D721Med (cell line): ENCODE data around the gene LRRC3C.

ENCODE experiments used
- DNase-seq: peaks from one replicate; pipeline ENCODE4 v3.0.0; 2011; ENCODE audit warnings: low spot score; ENCODE audit not compliant: insufficient read length
- FAIRE-seq: peaks from 2 replicates; lab custom pipeline; 2011; peaks lifted over from hg19 to GRCh38; lab: Jason Lieb, UNC
- CTCF ChIP-seq: IDR thresholded peaks from 2 replicates; pipeline ENCODE4 v1.5.1; 2012; ENCODE audit warnings: mild to moderate bottlenecking, control low read depth; ENCODE audit not compliant: insufficient read depth; ENCODE audit errors: missing control alignments

The LRRC3C gene

GRCh38 chr17:39920218-39921210 is 7.0 kb upstream of the LRRC3C start:
- TF ChIP-seq CTCF = no peak
- DNase-seq (no peak), FAIRE-seq (no peak)

- DNase-seq (no peak), FAIRE-seq (no peak)
- TF ChIP-seq CTCF = no peak
These were observed 6.2 kb upstream of the LRRC3C start for GRCh38 chr17:39921323-39921722.

GRCh38 chr17:39922006-39922405 is 5.5 kb upstream of the LRRC3C start:
- DNase-seq (no peak), FAIRE-seq (no peak)
- no peak for TF ChIP-seq CTCF

GRCh38 chr17:39923230-39923629 is 4.3 kb upstream of the LRRC3C start:
- no peak for FAIRE-seq
- TF ChIP-seq CTCF = no peak
- DNase-seq = no peak

- peak; percentile 8 for TF ChIP-seq CTCF
- no peak for DNase-seq
- FAIRE-seq = no peak
These were observed 3.5 kb upstream of the LRRC3C start for GRCh38 chr17:39923836-39924690.

GRCh38 chr17:39924691-39925055 is 2.9 kb upstream of the LRRC3C start:
- no peak for TF ChIP-seq CTCF
- no peak for FAIRE-seq

More at GRCh38 chr17:39924691-39925055, 2.9 kb upstream of the LRRC3C start:
- DNase-seq = no peak
